Activated CD4-positive, alpha-beta memory T cell treated with anti-CD3 and anti-CD28 coated beads for 36 hours (primary cell): ENCODE results near the gene SPINK8. TPM values are rescaled to one million over a fixed set of nuclear protein-coding genes. Genes with fewer than 3 reads are reported as not detected.

Source experiments
- microRNA-seq: library from miRNA; unstranded; fragments of <30 nt; microRNA quantifications from one replicate; pipeline ENCODE4 v1.2.0, GENCODE V29; 2022; ENCODE audit warnings: borderline number of aligned reads, borderline microRNAs expressed, borderline replicate concordance
- total RNA-seq, 2 experiments: library from RNA; stranded (reverse); gene quantifications; one replicate each; pipeline ENCODE4 v1.2.3, GENCODE V29; 2021

Gene SPINK8
- total RNA-seq, 2 experiments from 2014 or later, result not detected

Small RNAs within 50 kb of the gene (microRNA-seq; reads per million reads assigned to microRNA genes)
- gene MIR2115, result not detected

Other genes with a start within 250 kb of the SPINK8 start
- gene CDC25A, start 145.2 kb downstream of the SPINK8 start, total RNA-seq, result 10 to 100 TPM; 33.7 to 36.8 TPM
- not detected for gene CAMP, start 110.2 kb downstream of the SPINK8 start, total RNA-seq
- 10 to 100 TPM; 28.0 to 31.4 TPM for gene ZNF589, start 92.6 kb downstream of the SPINK8 start, total RNA-seq
- 10 to 100 TPM; 24.7 to 31.4 TPM for gene NME6, start 32.3 kb downstream of the SPINK8 start, total RNA-seq
- gene FBXW12, start 38.6 kb upstream of the SPINK8 start, total RNA-seq, result not detected
- 1 to 10 TPM; 3.2 to 3.8 TPM for gene PLXNB1, start 96.4 kb upstream of the SPINK8 start, total RNA-seq
- 10 to 100 TPM; 24.3 to 24.4 TPM for gene CCDC51, start 106.5 kb upstream of the SPINK8 start, total RNA-seq
- gene TMA7, start 106.6 kb upstream of the SPINK8 start, total RNA-seq, result 100 to 1,000 TPM; 318 to 323 TPM
- 10 to 100 TPM; 13.8 to 14.5 TPM for gene ATRIP, start 113.1 kb upstream of the SPINK8 start, total RNA-seq
- 10 to 100 TPM; 88.9 to 93.1 TPM for gene SHISA5, start 170.5 kb upstream of the SPINK8 start, total RNA-seq
- gene PFKFB4, start 223.1 kb upstream of the SPINK8 start, total RNA-seq, result 10 to 100 TPM; 19.4 to 22.4 TPM
- not detected for gene UCN2, start 230.1 kb upstream of the SPINK8 start, total RNA-seq